Thoracic aorta (tissue), 2 donors: ENCODE data around the gene MICALL2. TPM values are rescaled to one million over a fixed set of nuclear protein-coding genes. Genes with fewer than 3 reads are reported as not detected.

Source experiments
- ATAC-seq: fragments of 150-250 bp; one replicate; pipeline ENCODE4 v1.8.0; 2017; ENCODE audit warnings: low read depth; ENCODE audit not compliant: insufficient number of reproducible peaks, low FRiP score
- DNase-seq: peaks from one replicate; pipeline ENCODE4 v3.0.0-alpha.2; 2020; ENCODE audit warnings: low spot score
- H3K27ac ChIP-seq, 2 donors: fragments of 200-600 bp; sonication (generic); 1 replicate in 1 of 2; 2 replicates in 1 of 2; pipeline ENCODE4 v1.5.1; 2016; ENCODE audit warnings: mild to moderate bottlenecking in 2 of 2, moderate library complexity in 2 of 2
- H3K27me3 ChIP-seq: fragments of 200-600 bp; sonication (generic); replicated peaks from 2 replicates; pipeline ENCODE4 v1.6.0; 2016; ENCODE audit warnings: mild to moderate bottlenecking; ENCODE audit not compliant: insufficient read depth
- H3K36me3 ChIP-seq: fragments of 200-600 bp; sonication (generic); one replicate; pipeline ENCODE4 v1.5.1; 2016
- H3K4me1 ChIP-seq, 2 donors: fragments of 200-600 bp; sonication (generic); 1 replicate in 1 of 2; 2 replicates in 1 of 2; pipeline versions ENCODE4 v1.5.1 to v1.6.0; 2016; ENCODE audit warnings: low read depth in 2 of 2, mild to moderate bottlenecking in 1 of 2; ENCODE audit not compliant: control insufficient read depth in 1 of 2
- H3K4me3 ChIP-seq: fragments of 200-600 bp; sonication (generic); 2 replicates; pipeline ENCODE4 v1.5.1; 2016; ENCODE audit warnings: mild to moderate bottlenecking
- H3K9me3 ChIP-seq: fragments of 200-600 bp; sonication (generic); 2 replicates; pipeline ENCODE4 v1.5.1; 2016
- total RNA-seq, 2 donors: library from RNA; depleted of rRNA; stranded (reverse); fragments of >200 nt; gene quantifications; one replicate each; pipeline versions ENCODE4 v1.1.0 to v1.2.3, GENCODE V29; 2016
- TF ChIP-seq, protein P1 (sequence below): fragments of 200-600 bp; sonication (generic); IDR thresholded peaks from one replicate; pipeline ENCODE4 v1.5.1; 2019; ENCODE audit warnings: antibody characterized with exemption

The MICALL2 gene
- total RNA-seq, 2 donors from 2014 or later, result 71.7 to 80.0 TPM

DNA sequence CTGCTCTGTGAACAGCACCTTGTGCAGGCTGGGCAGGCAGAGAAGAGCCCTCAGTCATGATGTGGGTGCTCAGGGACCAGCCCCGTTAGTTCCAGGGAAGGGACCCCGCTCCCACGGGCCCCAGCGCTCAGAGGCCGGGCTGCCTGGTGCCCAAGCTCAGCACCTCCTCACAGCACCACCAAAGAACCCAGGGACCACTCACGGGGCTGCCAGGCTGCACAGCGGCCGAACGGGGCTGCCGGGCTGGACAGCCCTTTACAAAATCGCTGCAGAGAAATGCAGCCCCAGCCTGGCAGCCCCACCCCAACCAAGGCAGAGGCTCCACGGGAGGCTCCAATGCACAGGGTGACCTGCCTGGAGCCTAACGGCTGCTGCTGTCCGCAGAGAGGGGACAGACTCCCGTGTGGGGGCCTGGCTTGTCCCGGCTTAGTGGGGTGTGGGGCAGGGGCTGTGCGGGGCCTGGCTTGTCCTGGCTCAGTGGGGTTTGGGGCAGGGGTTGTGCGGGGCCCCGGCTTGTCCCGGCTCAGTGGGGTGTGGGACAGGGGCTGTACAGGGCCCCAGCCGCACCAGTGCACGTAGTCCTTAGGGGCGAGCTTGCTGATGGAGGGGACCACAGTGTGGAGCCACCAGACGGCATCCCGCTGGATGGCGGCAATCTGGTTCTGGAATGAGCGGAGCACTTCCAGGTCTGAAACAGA lies 35.7 kb upstream of the MICALL2 start:
- Histone ChIP-seq H3K27ac (no peak overlapping the region), H3K4me1 (no peaks in the 10 kb centered on the region), H3K4me3 (no peak overlapping the region), H3K27me3 (no peaks in the 10 kb centered on the region), H3K9me3 (no peaks in the 10 kb centered on the region), H3K36me3 (peaks cover 74% of the 10 kb centered on the region)
- ATAC-seq (no peak), DNase-seq (no peak)
- TF ChIP-seq, protein P1, sequence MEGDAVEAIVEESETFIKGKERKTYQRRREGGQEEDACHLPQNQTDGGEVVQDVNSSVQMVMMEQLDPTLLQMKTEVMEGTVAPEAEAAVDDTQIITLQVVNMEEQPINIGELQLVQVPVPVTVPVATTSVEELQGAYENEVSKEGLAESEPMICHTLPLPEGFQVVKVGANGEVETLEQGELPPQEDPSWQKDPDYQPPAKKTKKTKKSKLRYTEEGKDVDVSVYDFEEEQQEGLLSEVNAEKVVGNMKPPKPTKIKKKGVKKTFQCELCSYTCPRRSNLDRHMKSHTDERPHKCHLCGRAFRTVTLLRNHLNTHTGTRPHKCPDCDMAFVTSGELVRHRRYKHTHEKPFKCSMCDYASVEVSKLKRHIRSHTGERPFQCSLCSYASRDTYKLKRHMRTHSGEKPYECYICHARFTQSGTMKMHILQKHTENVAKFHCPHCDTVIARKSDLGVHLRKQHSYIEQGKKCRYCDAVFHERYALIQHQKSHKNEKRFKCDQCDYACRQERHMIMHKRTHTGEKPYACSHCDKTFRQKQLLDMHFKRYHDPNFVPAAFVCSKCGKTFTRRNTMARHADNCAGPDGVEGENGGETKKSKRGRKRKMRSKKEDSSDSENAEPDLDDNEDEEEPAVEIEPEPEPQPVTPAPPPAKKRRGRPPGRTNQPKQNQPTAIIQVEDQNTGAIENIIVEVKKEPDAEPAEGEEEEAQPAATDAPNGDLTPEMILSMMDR, result no peak

DNA sequence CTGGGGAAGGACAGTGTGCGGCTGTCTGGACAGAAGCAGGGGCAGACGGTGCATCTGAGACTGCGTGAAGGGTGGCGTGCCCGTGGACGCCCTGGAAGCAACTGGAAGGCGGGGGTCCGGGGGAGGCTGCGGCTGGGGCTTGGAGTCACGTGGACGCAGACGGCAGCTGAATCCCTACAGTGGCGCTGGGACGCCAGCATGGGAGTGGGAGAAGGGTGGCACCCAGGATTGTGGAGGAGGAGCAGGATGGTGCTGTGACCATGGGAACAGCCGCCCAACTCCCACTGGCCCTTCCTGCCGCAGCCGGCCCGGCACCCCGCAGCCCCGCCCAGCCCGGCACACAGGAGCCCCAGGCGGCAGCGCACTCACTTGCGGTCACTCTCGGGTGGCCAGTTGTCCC lies 35.2 kb upstream of the MICALL2 start:
- Histone ChIP-seq H3K36me3 (peaks cover 72% of the 10 kb centered on the region), H3K27me3 (no peaks in the 10 kb centered on the region), H3K27ac (no peak overlapping the region), H3K4me1 (no peaks in the 10 kb centered on the region), H3K4me3 (no peak overlapping the region), H3K9me3 (no peaks in the 10 kb centered on the region)
- no peak for ATAC-seq
- DNase-seq, result no peak
- TF ChIP-seq, protein P1, result no peak

DNA sequence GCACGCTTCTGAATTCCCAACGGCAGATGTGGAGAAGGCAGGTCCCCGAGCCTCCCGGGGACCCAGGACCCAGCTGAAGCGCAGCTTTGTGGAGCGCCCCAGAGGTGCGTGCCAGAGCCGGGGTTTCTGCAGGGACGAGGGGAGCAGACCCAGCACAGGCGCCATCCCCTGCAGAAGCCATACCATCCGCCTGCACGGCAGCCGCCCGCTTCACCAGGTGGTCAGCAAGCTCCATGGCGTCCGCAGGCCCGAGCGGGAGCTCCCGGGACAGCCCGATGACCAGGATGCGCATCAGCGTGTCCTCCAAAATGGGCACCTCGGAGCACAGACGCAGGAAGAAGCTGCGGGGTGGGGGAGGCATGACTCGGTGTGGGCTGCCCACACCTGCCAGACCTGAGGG lies 34.3 kb upstream of the MICALL2 start:
- no peaks in the 10 kb centered on the region for H3K4me1 ChIP-seq

DNA sequence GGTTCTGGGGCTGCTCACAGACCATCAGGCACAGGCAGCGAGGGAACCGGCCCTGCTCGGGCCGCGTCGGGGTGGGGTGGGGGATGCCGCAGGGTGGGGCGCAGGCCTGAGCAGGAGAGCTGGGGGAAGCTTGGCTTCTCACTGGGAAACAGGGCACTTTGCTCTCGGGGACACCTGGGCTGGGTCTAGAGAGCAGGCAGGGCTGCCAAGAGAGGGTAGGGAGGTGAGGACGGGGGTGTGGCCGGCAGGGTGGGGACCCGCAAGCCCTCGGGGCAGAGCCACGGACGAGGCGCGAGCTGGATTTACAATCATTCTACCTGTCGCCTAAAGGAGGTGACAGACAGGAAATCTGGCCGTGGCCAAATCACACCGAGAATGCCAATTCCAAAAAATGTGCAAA lies 33.9 kb upstream of the MICALL2 start:
- no peak overlapping the region for H3K4me3 ChIP-seq
- no peaks in the 10 kb centered on the region for H3K4me1 ChIP-seq
- no peak overlapping the region for H3K27ac ChIP-seq
- DNase-seq, result no peak
- ATAC-seq, result no peak
- H3K27me3 ChIP-seq, result no peaks in the 10 kb centered on the region
- peaks cover 76% of the 10 kb centered on the region for H3K36me3 ChIP-seq
- TF ChIP-seq, protein P1, result no peak
- no peaks in the 10 kb centered on the region for H3K9me3 ChIP-seq

More for the DNA sequence above, 34.3 kb upstream of the MICALL2 start:
- Histone ChIP-seq H3K9me3 (no peaks in the 10 kb centered on the region), H3K4me3 (no peak overlapping the region), H3K27ac (no peak overlapping the region), H3K27me3 (no peaks in the 10 kb centered on the region), H3K36me3 (peaks cover 75% of the 10 kb centered on the region)
- no peak for ATAC-seq
- DNase-seq, result no peak
- TF ChIP-seq, protein P1, result no peak

DNA sequence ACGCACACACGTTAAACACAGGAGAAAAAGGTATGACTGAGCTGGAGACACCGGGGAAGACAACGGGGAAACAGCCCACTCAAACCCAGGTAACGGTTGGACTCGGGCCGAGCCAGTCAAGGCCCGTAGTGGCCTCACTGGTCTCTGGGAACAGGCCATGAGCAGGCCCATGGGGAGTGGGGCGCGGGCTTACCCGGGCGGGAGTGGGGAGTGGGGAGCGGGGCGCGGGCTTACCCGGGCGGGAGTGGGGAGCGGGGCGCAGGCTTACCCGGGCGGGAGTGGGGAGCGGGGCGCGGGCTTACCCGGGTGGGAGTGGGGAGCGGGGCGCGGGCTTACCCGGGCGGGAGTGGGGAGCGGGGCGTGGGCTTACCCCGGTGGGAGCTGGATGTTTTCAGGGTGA lies 33.4 kb upstream of the MICALL2 start:
- TF ChIP-seq, protein P1, result no peak
- DNase-seq, result no peak
- no peak for ATAC-seq
- H3K27ac ChIP-seq, result no peak overlapping the region
- H3K9me3 ChIP-seq, result no peaks in the 10 kb centered on the region
- no peaks in the 10 kb centered on the region for H3K27me3 ChIP-seq
- H3K4me3 ChIP-seq, result no peak overlapping the region
- no peaks in the 10 kb centered on the region for H3K4me1 ChIP-seq
- H3K36me3 ChIP-seq, result peaks cover 76% of the 10 kb centered on the region
